ENCODE data around the gene PLXDC1. TPM values are rescaled to one million over a fixed set of nuclear protein-coding genes. Genes with fewer than 3 reads are reported as not detected.
A peak's percentile ranks its signal among the peaks of the same experiment; 100 is the strongest.
"Not testable (repeated sequence)": the region's sequence is repeated elsewhere in the genome, so short reads cannot be mapped to it uniquely, and the experiment has no call there.

Gene PLXDC1
- total RNA-seq, 2 experiments from 2014 or later = 7.2 to 7.3 TPM

DNA sequence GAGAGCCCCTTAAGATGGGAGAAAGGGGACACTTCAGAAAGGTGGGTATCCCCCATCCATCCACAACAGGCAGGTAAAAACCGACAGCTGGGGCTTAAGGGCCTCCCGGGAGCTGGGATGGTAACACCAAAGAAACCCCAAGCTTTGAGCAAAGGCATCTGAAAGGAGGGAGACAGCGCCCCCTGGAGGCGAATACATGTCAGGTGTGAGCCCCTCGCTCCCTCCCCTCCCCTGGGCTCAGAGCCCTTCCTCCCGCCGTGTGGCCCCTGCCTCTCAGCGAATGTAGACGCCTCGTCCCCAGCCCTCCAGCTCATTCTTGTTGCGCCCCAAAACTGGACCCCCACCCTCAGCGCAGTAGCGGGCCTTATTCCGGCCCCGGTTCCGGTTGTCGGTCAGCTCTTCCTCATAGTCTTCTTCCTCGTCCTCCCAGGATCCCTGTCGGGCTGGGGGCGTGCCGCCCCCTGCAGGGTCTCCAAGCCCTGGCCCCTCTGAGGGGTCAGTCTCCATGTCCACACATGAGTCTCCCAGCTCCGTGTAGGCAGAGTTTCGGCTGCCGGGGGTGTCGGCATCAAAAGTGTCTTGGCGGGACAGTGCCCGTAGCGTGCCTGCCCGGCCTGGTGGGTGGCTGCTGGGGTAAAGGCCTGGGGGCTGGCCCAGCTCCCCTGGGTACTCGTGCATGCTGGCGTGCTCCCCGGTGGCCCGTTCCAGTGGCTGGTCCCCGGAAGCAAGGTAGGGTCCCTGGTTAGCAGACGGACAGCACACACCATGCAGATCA is 23.7 kb upstream of the PLXDC1 start:
- H3K9me3 Mint-ChIP-seq = no peaks in the 10 kb centered on the region
- ChIA-PET CTCF (interaction anchor here (0.6 to 5.0 kb wide), 21 partner anchors 8 to 381 kb away, joined by 3 to 92 read pairs (median 4); partner anchors contain the start of genes ARL5C and RPL19), POLR2A (interaction anchor here (0.7 to 3.5 kb wide), 6 partner anchors 9 to 70 kb away, joined by 3 to 17 read pairs (median 8); partner anchors contain the start of genes ARL5C and RPL19)

DNA sequence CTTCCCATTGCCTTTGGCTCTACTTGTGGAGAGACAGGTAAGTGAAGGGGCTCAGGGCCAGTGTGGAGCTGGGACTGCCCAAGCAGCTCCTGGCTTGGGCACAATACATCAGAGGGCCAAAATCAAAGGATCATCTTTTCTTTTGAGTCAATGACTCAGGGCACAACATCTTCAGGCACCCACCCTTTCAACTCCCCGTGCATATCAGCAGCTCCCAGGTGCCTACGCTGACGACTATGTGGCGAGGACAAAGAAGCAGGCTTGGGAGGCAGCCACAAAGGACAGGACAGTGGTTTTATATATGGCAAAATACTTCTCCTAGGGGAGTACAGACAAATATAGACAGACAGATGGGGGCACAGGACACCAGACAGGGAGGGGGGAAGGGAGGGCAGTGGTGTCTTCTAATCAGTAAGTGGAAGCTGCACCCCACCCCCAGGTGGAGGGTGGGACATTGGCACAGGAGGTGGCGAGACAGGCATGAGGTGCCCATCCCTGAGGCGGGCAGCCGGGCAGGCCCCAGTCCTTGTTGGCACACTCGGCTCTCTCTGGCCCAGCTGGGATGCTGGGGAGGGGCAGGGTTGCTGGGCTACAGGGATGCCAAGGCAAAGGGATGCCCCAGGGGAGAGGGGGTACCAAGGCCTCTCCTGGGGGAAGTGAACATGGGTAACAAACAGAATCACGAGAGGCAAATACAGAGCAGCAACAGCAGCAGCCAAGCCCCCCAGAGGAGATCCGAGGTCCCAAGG is 22.3 kb upstream of the PLXDC1 start:
- Mint-ChIP-seq H3K36me3 (ENCODE audit: low read depth) (peaks cover 24% of the 10 kb centered on the region), H3K27me3 (peaks cover 4% of the 10 kb centered on the region), H3K9me3 (no peaks in the 10 kb centered on the region), H3K4me1 (peaks cover 13% of the 10 kb centered on the region), H3K27ac (no peak overlapping the region), H3K4me3 (no peak overlapping the region)
- ChIA-PET CTCF (interaction anchor here (1.5 to 5.0 kb wide), 6 partner anchors 8 to 191 kb away, joined by 6 to 92 read pairs (median 10); partner anchors contain the start of gene ARL5C), POLR2A (interaction anchor here (1.1 to 2.7 kb wide), 6 partner anchors 9 to 26 kb away, joined by 3 to 13 read pairs (median 6); partner anchors contain the start of gene RPL19)
- no peak for DNase-seq

More for the DNA sequence above, 23.7 kb upstream of the PLXDC1 start:
- Mint-ChIP-seq H3K4me1 (peaks cover 8% of the 10 kb centered on the region), H3K36me3 (ENCODE audit: low read depth) (peaks cover 24% of the 10 kb centered on the region), H3K27me3 (no peaks in the 10 kb centered on the region), H3K4me3 (no peak overlapping the region), H3K27ac (no peak overlapping the region)
- peak; percentile 75 for DNase-seq

DNA sequence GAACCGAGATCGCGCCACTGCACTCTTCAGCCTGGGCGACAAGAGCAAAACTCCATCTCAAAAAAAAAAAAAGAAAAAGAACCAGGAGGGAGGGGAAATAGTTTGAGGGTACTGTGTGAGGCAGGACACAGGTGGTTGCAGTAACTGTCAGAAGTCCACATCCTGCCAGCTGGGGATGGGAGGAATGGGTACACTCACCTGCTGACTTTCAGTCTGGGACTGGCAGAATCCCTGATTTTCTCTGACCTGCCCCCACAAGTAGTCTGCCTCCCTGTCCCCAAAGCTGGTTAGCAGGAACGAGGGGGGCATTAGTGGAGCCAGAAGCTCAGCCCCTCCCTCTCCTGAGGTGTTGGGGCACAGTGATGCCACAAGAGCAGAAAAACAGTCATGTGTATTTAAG is 21.6 kb upstream of the PLXDC1 start:
- no peak overlapping the region for H3K4me3 Mint-ChIP-seq
- peaks cover 15% of the 10 kb centered on the region for H3K4me1 Mint-ChIP-seq
- no peak for DNase-seq
- POLR2A ChIA-PET = interaction anchor here (1.1 to 2.5 kb wide), 3 partner anchors 8 to 27 kb away, joined by 4 to 11 read pairs (median 6); partner anchors contain the start of gene RPL19
- H3K9me3 Mint-ChIP-seq = no peaks in the 10 kb centered on the region
- no peak overlapping the region for H3K27ac Mint-ChIP-seq
- H3K27me3 Mint-ChIP-seq = peaks cover 7% of the 10 kb centered on the region
- CTCF ChIA-PET = interaction anchor here (4.1 to 5.0 kb wide), 2 partner anchors 7 to 191 kb away, joined by 42 to 92 read pairs; partner anchors contain the start of gene ARL5C
- H3K36me3 Mint-ChIP-seq (ENCODE audit: low read depth) = peaks cover 26% of the 10 kb centered on the region

DNA sequence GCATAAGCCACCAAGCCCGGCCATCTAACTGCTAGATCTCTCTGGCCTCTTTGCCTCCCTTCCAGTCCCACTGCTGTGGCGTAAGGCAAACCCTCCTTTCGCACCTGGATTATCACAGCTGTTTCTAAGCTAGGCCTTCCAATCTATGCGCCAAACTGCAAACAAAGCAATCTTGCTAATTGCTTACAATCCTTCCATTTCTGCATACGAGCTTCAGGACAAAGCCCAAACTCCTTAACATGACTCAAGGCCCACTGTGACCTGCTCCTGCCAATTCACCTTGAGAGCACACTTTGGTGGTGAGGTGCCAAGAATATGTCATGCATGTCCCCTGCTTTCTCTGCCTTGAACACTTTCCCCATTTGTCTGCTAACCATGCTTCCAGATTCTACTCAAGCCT is 20.5 kb upstream of the PLXDC1 start:
- ChIA-PET CTCF (interaction anchor here (0.7 to 2.9 kb wide), 6 partner anchors 18 to 301 kb away, joined by 3 to 16 read pairs (median 3); no protein-coding TSS in a partner anchor), POLR2A (interaction anchor here (0.8 kb wide), 1 partner anchor 19 kb away, joined by 3 read pairs; no protein-coding TSS in a partner anchor)
- no peak overlapping the region for H3K4me3 Mint-ChIP-seq
- peaks cover 11% of the 10 kb centered on the region for H3K27me3 Mint-ChIP-seq
- H3K9me3 Mint-ChIP-seq = no peaks in the 10 kb centered on the region
- no peak overlapping the region for H3K27ac Mint-ChIP-seq
- H3K4me1 Mint-ChIP-seq = peaks cover 25% of the 10 kb centered on the region
- peaks cover 14% of the 10 kb centered on the region for H3K36me3 Mint-ChIP-seq (ENCODE audit: low read depth)
- no peak for DNase-seq

DNA sequence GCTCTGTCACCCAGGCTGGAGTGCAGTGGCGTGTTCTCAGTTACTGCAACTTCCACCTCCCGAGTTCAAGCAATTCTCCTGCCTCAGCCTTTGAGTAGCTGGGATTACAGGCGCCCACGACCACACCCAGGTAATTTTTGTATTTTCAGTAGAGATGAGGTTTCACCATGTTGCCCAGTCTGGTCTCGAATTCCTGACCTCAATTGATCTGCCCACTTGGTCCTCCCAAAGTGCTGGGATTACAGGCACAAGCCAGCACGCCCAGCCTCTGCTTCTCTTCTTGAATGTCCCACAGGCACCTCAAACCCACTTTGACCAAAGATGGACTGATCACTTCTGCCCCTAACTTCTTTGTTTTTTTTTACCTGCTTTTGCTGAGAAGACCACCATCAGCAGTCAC is 19.1 kb upstream of the PLXDC1 start:
- Mint-ChIP-seq H3K27me3 (peaks cover 22% of the 10 kb centered on the region), H3K27ac (no peak overlapping the region), H3K9me3 (no peaks in the 10 kb centered on the region), H3K36me3 (ENCODE audit: low read depth) (peaks cover 7% of the 10 kb centered on the region), H3K4me3 (no peak overlapping the region), H3K4me1 (peaks cover 31% of the 10 kb centered on the region)
- DNase-seq = no peak
- ChIA-PET POLR2A (no interaction called here), CTCF (interaction anchor here (0.6 to 2.9 kb wide), 5 partner anchors 25 to 187 kb away, joined by 3 to 16 read pairs (median 3); no protein-coding TSS in a partner anchor)

DNA sequence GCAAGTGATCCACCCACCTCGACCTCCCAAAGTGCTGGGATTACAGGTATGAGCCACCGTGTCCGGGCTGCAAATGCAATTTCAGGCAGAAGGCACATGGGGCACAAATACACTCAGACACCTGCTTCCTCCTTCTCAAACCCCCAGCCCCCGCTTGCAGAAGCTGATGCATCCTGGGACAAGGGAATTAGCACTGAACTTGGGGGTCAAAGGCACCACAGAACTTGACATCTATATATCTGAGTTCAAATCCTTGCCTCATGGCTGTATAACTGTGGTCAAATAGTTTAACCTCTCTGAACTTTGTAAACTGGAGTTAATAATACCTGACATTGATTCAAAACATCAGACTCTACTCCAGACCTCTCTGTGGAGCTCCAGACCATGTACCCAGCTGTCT is 18.7 kb upstream of the PLXDC1 start:
- POLR2A ChIA-PET = interaction anchor here (1.3 kb wide), 1 partner anchor 68 kb away, joined by 3 read pairs; no protein-coding TSS in a partner anchor

GRCh38 chr17:39169518-39169917 is 18.1 kb upstream of the PLXDC1 start:
- no peak overlapping the region for H3K4me3 Mint-ChIP-seq
- H3K9me3 Mint-ChIP-seq = no peaks in the 10 kb centered on the region
- H3K36me3 Mint-ChIP-seq (ENCODE audit: low read depth) = peaks cover 3% of the 10 kb centered on the region
- no peak overlapping the region for H3K27ac Mint-ChIP-seq
- DNase-seq = no peak
- CTCF ChIA-PET = interaction anchor here (0.7 to 5.5 kb wide), 5 partner anchors 17 to 187 kb away, joined by 3 to 52 read pairs (median 3); no protein-coding TSS in a partner anchor
- H3K27me3 Mint-ChIP-seq = peaks cover 29% of the 10 kb centered on the region
- POLR2A ChIA-PET = interaction anchor here (1.3 kb wide), 1 partner anchor 69 kb away, joined by 3 read pairs; no protein-coding TSS in a partner anchor
- H3K4me1 Mint-ChIP-seq = peaks cover 38% of the 10 kb centered on the region

More for the DNA sequence above, 18.7 kb upstream of the PLXDC1 start:
- Mint-ChIP-seq H3K36me3 (ENCODE audit: low read depth) (peaks cover 5% of the 10 kb centered on the region), H3K9me3 (no peaks in the 10 kb centered on the region), H3K27ac (no peak overlapping the region), H3K4me1 (peaks cover 32% of the 10 kb centered on the region), H3K27me3 (peaks cover 23% of the 10 kb centered on the region), H3K4me3 (no peak overlapping the region)
- CTCF ChIA-PET = interaction anchor here (0.6 to 2.9 kb wide), 5 partner anchors 17 to 187 kb away, joined by 3 to 16 read pairs (median 3); no protein-coding TSS in a partner anchor
- DNase-seq = no peak

GRCh38 chr17:39169101-39169500 is 17.7 kb upstream of the PLXDC1 start:
- Mint-ChIP-seq H3K4me1 (peaks cover 40% of the 10 kb centered on the region), H3K4me3 (no peak overlapping the region), H3K36me3 (ENCODE audit: low read depth) (peaks cover 3% of the 10 kb centered on the region), H3K9me3 (no peaks in the 10 kb centered on the region), H3K27ac (no peak overlapping the region), H3K27me3 (peaks cover 31% of the 10 kb centered on the region)
- POLR2A ChIA-PET = interaction anchor here (1.3 kb wide), 1 partner anchor 69 kb away, joined by 3 read pairs; no protein-coding TSS in a partner anchor
- CTCF ChIA-PET = interaction anchor here (0.7 to 5.5 kb wide), 4 partner anchors 16 to 186 kb away, joined by 3 to 52 read pairs (median 4); no protein-coding TSS in a partner anchor
- DNase-seq = no peak

GRCh38 chr17:39168503-39168902 is 17.1 kb upstream of the PLXDC1 start:
- POLR2A ChIA-PET; H3K4me3 Mint-ChIP-seq; H3K9me3 Mint-ChIP-seq; DNase-seq; H3K36me3 Mint-ChIP-seq (ENCODE audit: low read depth); H3K27ac Mint-ChIP-seq: not testable (repeated sequence)
- Mint-ChIP-seq H3K4me1 (peaks cover 41% of the 10 kb centered on the region), H3K27me3 (peaks cover 33% of the 10 kb centered on the region)
- CTCF ChIA-PET = interaction anchor here (0.7 to 5.5 kb wide), 4 partner anchors 15 to 186 kb away, joined by 4 to 52 read pairs (median 10); no protein-coding TSS in a partner anchor

DNA sequence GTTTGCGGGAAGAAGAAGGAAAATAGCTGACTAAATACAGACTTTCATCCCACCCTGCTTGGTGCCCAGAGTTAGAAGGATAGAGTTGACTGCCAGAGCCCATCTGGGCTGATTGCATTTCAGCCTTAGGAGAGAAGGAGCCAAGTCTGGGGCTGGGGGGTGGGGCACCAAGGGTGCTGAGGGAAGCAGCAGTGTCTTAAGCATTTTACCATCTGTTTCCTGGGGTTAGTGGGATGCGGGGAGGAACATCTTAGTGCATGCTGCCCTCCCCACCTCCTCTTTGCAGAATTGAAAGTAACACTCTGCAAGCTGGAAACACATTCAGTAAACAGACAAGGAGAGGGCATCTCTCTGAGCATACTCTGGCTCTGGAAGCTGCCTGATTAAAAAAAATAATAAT is 16.0 kb upstream of the PLXDC1 start:
- POLR2A ChIA-PET = interaction anchor here (1.0 to 3.5 kb wide), 2 partner anchors 9 to 13 kb away, joined by 4 to 17 read pairs; no protein-coding TSS in a partner anchor
- no peak for DNase-seq
- Mint-ChIP-seq H3K9me3 (no peaks in the 10 kb centered on the region), H3K27me3 (peaks cover 33% of the 10 kb centered on the region), H3K27ac (no peak overlapping the region), H3K36me3 (ENCODE audit: low read depth) (peaks cover 3% of the 10 kb centered on the region), H3K4me1 (peaks cover 35% of the 10 kb centered on the region), H3K4me3 (no peak overlapping the region)
- CTCF ChIA-PET = interaction anchor here (0.6 to 5.5 kb wide), 8 partner anchors 8 to 1675 kb away, joined by 3 to 92 read pairs (median 4); no protein-coding TSS in a partner anchor

DNA sequence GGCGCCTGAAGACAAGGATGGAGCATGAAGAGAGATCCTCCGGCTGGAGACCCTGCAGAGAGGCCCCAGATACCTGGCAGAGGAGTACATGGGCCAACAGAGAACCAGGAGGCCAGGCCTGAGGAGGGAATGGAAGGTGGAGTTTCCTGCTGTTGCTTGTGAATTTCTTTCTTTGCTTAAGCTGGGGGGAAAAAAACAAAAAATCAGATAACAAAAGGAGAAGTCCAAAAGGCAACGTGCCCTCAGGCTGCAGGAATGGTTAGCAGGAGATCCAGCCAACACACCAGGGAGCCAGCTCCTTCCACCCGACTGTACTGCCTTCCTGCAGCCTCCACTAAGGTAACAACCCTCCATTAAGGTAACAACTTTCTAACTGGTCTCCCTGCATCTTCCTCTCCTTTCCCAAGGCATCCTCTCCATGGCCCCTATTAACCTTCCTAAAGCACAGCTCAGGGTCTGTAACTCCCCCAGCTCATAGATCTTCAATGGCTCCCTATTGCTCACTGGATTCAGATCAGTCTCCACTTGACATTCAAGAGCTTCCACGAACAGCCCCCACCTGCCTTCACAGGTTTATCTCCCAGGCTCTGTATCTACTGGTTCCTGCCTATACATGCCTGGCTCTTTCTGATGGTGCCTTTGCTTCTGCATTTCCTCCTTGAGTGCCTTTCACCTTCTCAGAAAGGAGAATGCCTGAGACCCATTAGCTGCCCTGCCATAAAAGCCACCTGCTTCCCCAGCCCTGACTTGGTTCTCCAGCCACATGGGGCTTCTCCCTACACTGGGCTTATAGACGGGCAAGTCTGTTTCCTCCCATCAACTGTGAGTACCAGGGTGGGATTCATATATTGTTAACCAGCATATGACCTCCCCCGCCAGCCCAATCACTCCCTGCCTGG is 15.2 kb upstream of the PLXDC1 start:
- peaks cover 32% of the 10 kb centered on the region for H3K4me1 Mint-ChIP-seq
- no peak overlapping the region for H3K27ac Mint-ChIP-seq
- H3K36me3 Mint-ChIP-seq (ENCODE audit: low read depth) = peaks cover 3% of the 10 kb centered on the region
- no peaks in the 10 kb centered on the region for H3K9me3 Mint-ChIP-seq
- peaks cover 36% of the 10 kb centered on the region for H3K27me3 Mint-ChIP-seq
- ChIA-PET CTCF (interaction anchor here (1.0 to 5.5 kb wide), 9 partner anchors 8 to 184 kb away, joined by 3 to 92 read pairs (median 7); no protein-coding TSS in a partner anchor), POLR2A (interaction anchor here (1.0 to 3.5 kb wide), 5 partner anchors 9 to 313 kb away, joined by 3 to 17 read pairs (median 4); partner anchors contain the start of genes RPL19 and RPL23)
- H3K4me3 Mint-ChIP-seq = no peak overlapping the region
- no peak for DNase-seq

Data from activated CD4-positive, alpha-beta memory T cell treated with anti-CD3 and anti-CD28 coated beads, Interleukin-2, amount 10 ng/mL, durations not matched to agents 7 days and 5 days (primary cell).